GM19397 (cell line): Measurements from ENCODE around the gene TCEAL6.
"Not testable (repeated sequence)": the region's sequence is repeated elsewhere in the genome, so short reads cannot be mapped to it uniquely, and the experiment has no call there.

ENCODE experiments used
- ATAC-seq: cut with Tn5 transposase; IDR thresholded peaks from one replicate; pipeline ENCODE4 v1.9.1; 2021; ENCODE audit warnings: mild to moderate bottlenecking, moderate library complexity; ENCODE audit not compliant: unreplicated experiment

The TCEAL6 gene

GRCh38 chrX:102142274-102142673 is at the start of gene TCEAL6:
Gene TCEAL6, minus strand, starts transcription at chrX:102142481.
- not testable (repeated sequence) for ATAC-seq

- ATAC-seq, result no peak
Measured at GRCh38 chrX:102185967-102186720, 43.9 kb upstream of the TCEAL6 start.

DNA sequence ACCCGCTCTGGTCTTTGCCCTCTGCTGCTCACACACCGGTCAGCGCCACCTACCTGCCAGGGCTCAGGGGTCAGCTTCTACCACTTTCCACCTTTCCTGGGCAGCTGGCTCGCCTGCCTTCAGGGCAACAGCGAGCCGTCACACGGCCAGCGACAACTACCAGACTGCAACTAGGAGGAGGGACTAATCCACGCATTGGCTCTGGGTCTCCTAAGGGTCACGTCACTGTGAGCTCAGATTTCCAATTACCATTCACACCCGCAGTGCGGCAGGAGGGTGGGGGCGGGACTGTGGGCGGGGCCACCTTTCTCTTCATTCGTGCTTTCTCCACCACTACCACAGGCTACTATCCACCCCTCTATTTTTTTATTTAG is 13.5 kb upstream of the TCEAL6 start, which contains the start of gene BEX5:
BEX5 (minus strand) TSS at position 172 of the 374 bp plus-strand sequence. CDS start 1,712 bp downstream, outside the sequence.
- ATAC-seq, result peak; percentile 74

DNA sequence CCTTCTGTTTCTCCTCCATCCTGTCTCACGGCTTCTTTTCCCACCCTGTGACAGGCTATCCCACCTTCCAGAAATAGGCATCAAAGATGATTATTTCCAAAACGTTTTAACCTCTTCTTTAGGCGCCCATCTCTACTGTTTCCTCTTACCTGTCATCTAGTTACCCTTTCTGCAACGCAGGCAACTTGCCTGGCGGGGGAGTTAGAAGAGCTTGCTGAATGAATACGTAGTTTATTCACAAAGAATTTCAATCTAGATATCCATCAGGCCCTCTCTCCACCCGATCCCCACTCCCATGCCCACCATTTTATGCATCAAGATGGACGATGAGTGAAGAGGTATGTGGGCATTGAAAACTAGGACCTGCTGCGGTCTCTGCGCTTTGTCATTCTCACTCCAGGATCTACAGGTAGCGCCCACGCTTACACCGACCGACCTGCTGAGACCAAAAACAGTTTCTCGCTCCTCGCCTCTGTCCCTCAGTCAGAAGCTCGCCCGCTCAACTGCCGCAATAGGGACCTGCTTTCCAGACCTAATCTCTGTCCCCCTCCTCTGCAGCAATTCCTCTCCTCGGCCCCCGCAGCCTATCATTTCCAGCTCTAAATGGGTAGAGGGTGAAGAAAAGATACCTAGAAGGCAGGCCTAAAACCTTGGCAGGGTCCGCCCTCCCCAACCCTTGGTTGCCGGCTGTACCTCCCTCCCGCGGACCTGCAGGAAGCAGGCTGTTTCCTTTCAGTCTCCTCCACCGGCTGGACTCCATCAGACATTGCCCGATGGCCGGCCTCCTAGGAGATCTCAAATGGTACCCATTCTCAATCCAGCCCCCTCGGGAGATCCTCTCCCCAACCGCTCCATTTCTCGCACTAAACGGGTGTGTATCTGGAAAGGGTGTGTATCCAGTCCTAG is 12.9 kb upstream of the TCEAL6 start:
- peak; percentile 40 for ATAC-seq

- no peak for ATAC-seq
Measured at GRCh38 chrX:102154218-102154860, 12.1 kb upstream of the TCEAL6 start.

DNA sequence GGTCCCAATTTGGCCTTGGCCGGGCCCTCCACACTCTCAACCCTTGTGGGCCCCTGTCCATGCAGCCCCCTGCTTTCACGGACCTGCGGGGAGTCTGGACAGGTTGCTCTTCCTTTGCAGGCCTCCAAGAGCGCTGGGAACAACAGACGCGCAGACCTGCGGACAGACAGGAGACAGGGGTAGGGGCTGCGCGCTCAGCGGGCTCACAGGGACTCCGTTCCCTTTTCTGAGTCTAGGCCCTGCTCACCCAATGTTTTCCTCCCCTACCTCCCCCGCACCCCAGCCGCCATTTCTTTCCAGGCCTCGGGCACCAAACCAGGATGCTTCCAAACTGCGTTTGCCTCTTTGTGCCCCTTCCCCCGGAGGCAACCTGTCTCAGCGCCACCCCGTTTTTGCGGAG is 650 bp downstream of the TCEAL6 start:
- not testable (repeated sequence) for ATAC-seq

DNA sequence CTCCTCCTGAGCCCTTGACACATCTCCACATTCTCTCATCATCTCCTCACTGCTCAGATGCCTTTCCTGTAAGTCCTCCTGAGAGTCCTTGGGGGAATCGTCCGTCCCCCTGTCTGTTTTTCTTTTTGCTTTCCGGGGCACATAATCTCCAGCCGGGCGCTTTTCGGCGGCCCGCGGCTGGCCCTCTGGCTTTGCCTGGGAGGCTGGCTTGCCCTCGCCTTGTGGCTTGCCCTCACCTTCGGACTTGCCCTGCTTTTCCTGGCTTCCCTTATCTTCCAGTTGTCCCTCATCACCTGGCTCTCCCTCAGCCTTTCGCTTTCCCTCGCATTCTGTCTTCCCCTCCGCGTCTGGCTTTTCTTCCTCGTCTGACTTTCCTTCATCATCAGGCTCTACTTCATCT is 1.4 kb downstream of the TCEAL6 start:
- ATAC-seq, result not testable (repeated sequence)

- no peak for ATAC-seq
Measured at GRCh38 chrX:102138064-102138463, 4.2 kb downstream of the TCEAL6 start.

GRCh38 chrX:102129473-102129872 is 12.8 kb downstream of the TCEAL6 start:
- ATAC-seq, result no peak

DNA sequence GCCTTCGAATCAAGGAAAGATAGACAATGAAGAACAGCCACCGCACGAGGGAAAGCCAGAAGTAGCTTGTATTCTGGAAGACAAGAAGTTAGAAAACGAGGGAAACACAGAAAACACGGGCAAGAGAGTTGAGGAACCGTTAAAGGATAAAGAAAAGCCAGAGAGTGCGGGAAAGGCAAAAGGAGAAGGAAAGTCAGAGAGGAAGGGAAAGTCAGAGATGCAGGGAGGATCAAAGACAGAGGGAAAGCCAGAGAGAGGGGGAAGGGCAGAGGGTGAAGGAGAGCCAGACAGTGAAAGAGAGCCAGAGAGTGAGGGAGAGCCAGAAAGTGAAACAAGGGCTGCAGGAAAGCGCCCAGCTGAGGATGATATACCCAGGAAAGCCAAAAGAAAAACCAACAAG is 15.4 kb downstream of the TCEAL6 start:
- ATAC-seq, result no peak

DNA sequence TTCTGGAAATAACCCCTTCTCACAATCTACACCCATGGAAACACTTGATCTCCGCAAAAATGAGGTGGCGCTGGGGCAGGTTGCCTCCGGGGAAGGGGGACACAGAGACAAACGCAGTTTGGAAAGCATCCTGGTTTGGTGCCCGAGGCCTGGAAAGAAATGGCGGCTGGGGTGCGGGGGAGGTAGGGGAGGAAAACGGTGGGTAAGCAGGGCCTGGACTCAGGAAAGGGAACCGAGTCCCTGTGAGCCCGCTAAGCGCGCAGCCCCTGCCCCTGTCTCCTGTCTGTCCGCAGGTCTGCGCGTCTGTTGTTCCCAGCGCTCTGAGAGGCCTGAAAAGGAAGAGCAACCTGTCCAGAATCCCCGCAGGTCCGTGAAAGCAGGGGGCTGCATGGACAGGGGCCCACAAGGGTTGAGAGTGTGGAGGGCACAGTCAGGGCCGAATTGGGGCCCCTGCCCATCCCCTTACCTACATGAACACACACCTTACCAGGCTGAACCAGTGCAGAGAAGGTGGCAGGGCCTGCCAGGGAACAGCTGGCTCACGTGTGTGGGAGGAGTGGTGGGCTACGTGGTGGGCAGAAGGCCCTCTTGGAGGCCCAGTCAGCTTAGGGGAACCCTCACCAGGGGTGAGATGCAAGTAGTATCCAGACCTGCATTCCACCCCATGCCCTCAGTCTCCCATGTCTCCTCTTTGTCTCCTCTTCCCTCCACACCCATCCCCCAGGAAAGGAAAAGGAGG is 16.0 kb downstream of the TCEAL6 start:
- ATAC-seq, result not testable (repeated sequence)

GRCh38 chrX:102125436-102125835 is 16.8 kb downstream of the TCEAL6 start, which contains the start of gene TCEAL2:
Gene TCEAL2, plus strand, starts transcription at chrX:102125679. Its CDS starts 1,152 bp downstream, at chrX:102126831.
- not testable (repeated sequence) for ATAC-seq

DNA sequence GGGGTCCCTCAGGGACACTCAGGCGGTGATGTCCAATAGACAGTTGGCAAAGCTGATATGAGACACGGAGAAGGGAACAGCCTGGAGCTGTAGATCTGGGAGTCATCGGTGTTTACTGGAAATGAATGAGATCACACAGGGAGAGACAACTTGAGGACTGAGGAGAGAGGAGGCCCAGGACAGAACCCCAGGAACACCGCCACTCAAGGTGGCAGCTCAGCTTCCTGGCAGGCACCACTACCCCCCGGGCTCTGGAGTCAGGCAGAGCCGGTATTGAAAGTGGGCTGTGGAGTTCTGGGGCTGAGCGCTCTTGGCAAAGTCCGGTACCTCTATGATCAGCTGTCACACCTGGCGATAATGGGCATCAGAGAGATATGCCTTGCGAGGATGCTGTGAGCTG is 17.3 kb downstream of the TCEAL6 start:
- ATAC-seq, result not testable (repeated sequence)

DNA sequence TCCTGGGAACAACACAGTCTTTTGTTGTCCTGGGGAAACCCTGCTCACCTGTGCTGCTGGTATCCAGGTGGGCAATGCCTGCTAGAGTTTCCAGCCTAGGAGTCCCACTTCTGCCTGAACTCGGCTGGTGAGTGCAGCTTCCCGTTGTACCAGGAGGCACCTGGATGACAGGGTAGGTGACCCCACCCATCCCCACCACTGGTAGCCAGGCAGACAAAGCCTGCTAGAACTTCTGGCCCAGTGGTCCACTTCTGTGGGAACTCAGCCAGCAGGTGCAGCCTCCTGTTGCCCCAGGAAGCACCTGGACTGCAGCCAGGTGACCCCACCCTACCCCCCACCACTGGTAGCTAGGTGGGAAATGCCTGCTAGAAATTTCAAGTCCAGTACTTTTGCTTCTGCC is 26.5 kb downstream of the TCEAL6 start:
- no peak for ATAC-seq

GRCh38 chrX:102113367-102113766 is 28.9 kb downstream of the TCEAL6 start:
- ATAC-seq, result no peak
